HepG2 (cell line): Measurements from ENCODE around the gene MMP8. TPM values are rescaled to one million over a fixed set of nuclear protein-coding genes. Genes with fewer than 3 reads are reported as not detected.

Source experiments
- ATAC-seq: fragments of 200-7000 bp; cut with Tn5 transposase; 3 replicates; pipeline ENCODE4 v1.9.1; 2020; ENCODE audit warnings: mild to moderate bottlenecking, moderate library complexity
- BruUV-seq: library from RNA; stranded (reverse); fragments of 400-500 nt; replicated peaks from 2 replicates; lab custom pipeline; 2021; lab: Mats Ljungman, UMichigan
- CTCF ChIA-PET: fragments of 300-600 bp; formaldehyde crosslinking; extraction: SDS; loops from one replicate; lab custom pipeline; 2021; ENCODE audit warnings: low total read pairs, inconsistent platforms, low intra/inter-chr PET ratio; lab: Yijun Ruan, JAX
- POLR2A ChIA-PET: fragments of 350-600 bp; sonication (Branson Sonifier 250); formaldehyde crosslinking; loops from one replicate; lab custom pipeline; 2020; ENCODE audit warnings: antibody characterized with exemption, inconsistent platforms; lab: Yijun Ruan, JAX
- DNase-seq: peaks from one replicate; pipeline ENCODE4 v3.0.0-alpha.2; 2015; ENCODE audit warnings: low spot score
- FAIRE-seq: peaks from 3 replicates; lab custom pipeline; 2011; peaks lifted over from hg19 to GRCh38; lab: Jason Lieb, UNC
- H2AFZ ChIP-seq: one replicate; pipeline ENCODE4 v1.6.1; 2011; ENCODE audit warnings: low read length, inconsistent platforms
- H3K27ac ChIP-seq: fragments of 300-600 bp; 3 replicates; pipeline ENCODE4 v1.8.0; 2011; ENCODE audit warnings: mixed run types, mild to moderate bottlenecking, mixed read lengths, low read length, inconsistent platforms; ENCODE audit not compliant: insufficient read depth; ENCODE audit errors: extremely low read length
- H3K27me3 ChIP-seq, 2 experiments: fragments of 200-600 bp in 1 of 2; 2 replicates in 1 of 2; 3 replicates in 1 of 2; pipeline versions ENCODE4 v1.6.0 to v1.8.0; 2011; ENCODE audit warnings: low read length in 2 of 2, mild to moderate bottlenecking in 2 of 2, moderate library complexity in 2 of 2, inconsistent platforms in 1 of 2; ENCODE audit not compliant: insufficient read depth in 2 of 2, control insufficient read depth in 1 of 2
- H3K36me3 ChIP-seq, 2 experiments: fragments of 200-600 bp in 1 of 2; replicated peaks in 1 of 2; 2 replicates in 1 of 2; 3 replicates in 1 of 2; pipeline versions ENCODE4 v1.5.1 to v1.8.0; 2011; ENCODE audit warnings: low read length in 2 of 2, inconsistent platforms in 1 of 2; ENCODE audit not compliant: insufficient read depth in 2 of 2, control insufficient read depth in 1 of 2
- H3K4me1 ChIP-seq: 2 replicates; pipeline ENCODE4 v1.5.1; 2012; ENCODE audit warnings: low read length, inconsistent platforms; ENCODE audit not compliant: insufficient read depth
- H3K4me2 ChIP-seq: 2 replicates; pipeline ENCODE4 v1.6.0; 2011; ENCODE audit warnings: low read depth, low read length, inconsistent platforms
- H3K4me3 ChIP-seq, 3 experiments: fragments of 200-600 bp in 1 of 3; sonication (generic), shearing (Covaris generic) in 1 of 3; replicated peaks in 1 of 3; 2 replicates each; pipeline ENCODE4 v1.5.1; 2011 to 2016; ENCODE audit warnings: low read length in 3 of 3, inconsistent platforms in 2 of 3, low read depth in 2 of 3, mild to moderate bottlenecking in 2 of 3, control low read depth in 1 of 3, mixed read lengths in 1 of 3; ENCODE audit not compliant: insufficient read depth in 1 of 3
- H3K79me2 ChIP-seq: one replicate; pipeline ENCODE4 v1.6.1; 2011; ENCODE audit warnings: low read length, inconsistent platforms; ENCODE audit not compliant: insufficient read depth
- H3K9ac ChIP-seq: 2 replicates; pipeline ENCODE4 v1.6.0; 2011; ENCODE audit warnings: mild to moderate bottlenecking, low read depth, low read length, inconsistent platforms; ENCODE audit not compliant: insufficient read depth
- H3K9me3 ChIP-seq: 2 replicates; pipeline ENCODE4 v1.5.1; 2012; ENCODE audit warnings: mild to moderate bottlenecking, low read length
- H4K20me1 ChIP-seq: 2 replicates; pipeline ENCODE4 v1.6.0; 2011; ENCODE audit warnings: inconsistent platforms, mild to moderate bottlenecking, low read length, moderate library complexity; ENCODE audit not compliant: insufficient read depth
- BORCS8-MEF2B ChIP-seq: sonication (generic); formaldehyde crosslinking; IDR thresholded peaks from 2 replicates; pipeline ENCODE4 v1.8.0; 2022; ENCODE audit warnings: mild to moderate bottlenecking, missing genetic modification reagents
- FOSL2 ChIP-seq: sonication (generic); formaldehyde crosslinking; IDR thresholded peaks from 2 replicates; pipeline ENCODE4 v1.4.0; 2020; ENCODE audit warnings: missing genetic modification reagents
- SALL1 ChIP-seq: sonication (generic); formaldehyde crosslinking; IDR thresholded peaks from 2 replicates; pipeline ENCODE4 v1.8.0; 2022; ENCODE audit warnings: mild to moderate bottlenecking, missing genetic modification reagents
- ZNF230 ChIP-seq: sonication (generic); formaldehyde crosslinking; IDR thresholded peaks from 2 replicates; pipeline ENCODE4 v1.4.0; 2020; ENCODE audit warnings: mild to moderate bottlenecking, missing genetic modification reagents
- ZNF318 ChIP-seq: sonication (generic); formaldehyde crosslinking; IDR thresholded peaks from 2 replicates; pipeline ENCODE4 v1.4.0; 2020; ENCODE audit warnings: mild to moderate bottlenecking, missing genetic modification reagents
- ZNF724P ChIP-seq: sonication (generic); formaldehyde crosslinking; IDR thresholded peaks from 2 replicates; pipeline ENCODE4 v1.8.0; 2022; ENCODE audit warnings: missing genetic modification reagents, borderline replicate concordance
- ZNF766 ChIP-seq: sonication (generic); formaldehyde crosslinking; IDR thresholded peaks from 2 replicates; pipeline ENCODE4 v1.5.0; 2020; ENCODE audit warnings: missing genetic modification reagents, borderline replicate concordance
- WGBS: methylation state at CpG from one replicate; pipeline ENCODE4 v1.1.6; 2017; ENCODE audit warnings: low lambda C conversion rate; 5-methylcytosine and 5-hydroxymethylcytosine counted together
- in situ Hi-C: cut with HindIII; loops from 2 replicates; pipeline ENCODE4 v1.10.0; 2017; ENCODE audit warnings: low pct_unique_long_range_greater_than_20kb; ENCODE audit not compliant: extremely low pct_ligation_motif_present
- intact Hi-C: fragments of 100-400 bp; cut with micrococcal nuclease; formaldehyde crosslinking; loops from one replicate; pipeline ENCODE4 v1.10.0; 2022; ENCODE audit not compliant: unreplicated experiment
- polyA plus RNA-seq, 8 experiments: library from polyadenylated mRNA; depleted of rRNA in 3 of 8; stranded (reverse) in 7 of 8; unstranded in 1 of 8; fragments of >200 nt; fragmentation: Illumina TruSeq in 4 of 8; extraction: Trizol in 4 of 8; gene quantifications; 2 replicates each; pipeline versions ENCODE4 v1.2.1 to v1.2.3, GENCODE V29; 2011 to 2016; ENCODE audit warnings: low read depth in 4 of 8, missing spikeins in 1 of 8, mixed read lengths in 1 of 8; ENCODE audit not compliant: insufficient read depth in 1 of 8
- total RNA-seq, 5 experiments: library from RNA; depleted of rRNA; stranded (reverse); fragments of >200 nt; fragmentation: Illumina TruSeq; extraction: Trizol; gene quantifications; 2 replicates each; pipeline ENCODE4 v1.2.3, GENCODE V29; 2016; ENCODE audit warnings: low read depth in 1 of 5

The MMP8 gene
- total and polyA plus RNA-seq, 2 of the 13 experiments (the other 11 are each of a cell fraction or from before 2014, with no cell fraction given): not detected

- Histone ChIP-seq H3K4me1 (no peaks in the 10 kb centered on the region), H2AFZ (no peak overlapping the region), H3K79me2 (no peaks in the 10 kb centered on the region), H4K20me1 (no peaks in the 10 kb centered on the region), H3K9ac (no peak overlapping the region), H3K4me3 (no peak overlapping the region), H3K27me3 (no peaks in the 10 kb centered on the region; a peak in 2 of 5 replicates), H3K4me2 (no peak overlapping the region), H3K9me3 (no peaks in the 10 kb centered on the region), H3K27ac (no peak overlapping the region), H3K36me3 (no peaks in the 10 kb centered on the region)
- CTCF ChIA-PET: no interaction called here
- TF ChIP-seq FOSL2 (no peak), SALL1 (CRISPR knock-in tag) (no peak), ZNF724P (CRISPR knock-in tag) (no peak), ZNF230 (CRISPR knock-in tag) (no peak)
- POLR2A ChIA-PET: no interaction called here
- FAIRE-seq: no peak
- ATAC-seq: no peak
- intact Hi-C loops: no loop called here
- no peak for DNase-seq
- in situ Hi-C loops: no loop called here
- BruUV-seq: no TSS peak
- WGBS: 0% methylated on average over 2 of the region's 2 CpGs
Measured at GRCh38 chr11:102709201-102709945, 15.4 kb downstream of the MMP8 start.

DNA sequence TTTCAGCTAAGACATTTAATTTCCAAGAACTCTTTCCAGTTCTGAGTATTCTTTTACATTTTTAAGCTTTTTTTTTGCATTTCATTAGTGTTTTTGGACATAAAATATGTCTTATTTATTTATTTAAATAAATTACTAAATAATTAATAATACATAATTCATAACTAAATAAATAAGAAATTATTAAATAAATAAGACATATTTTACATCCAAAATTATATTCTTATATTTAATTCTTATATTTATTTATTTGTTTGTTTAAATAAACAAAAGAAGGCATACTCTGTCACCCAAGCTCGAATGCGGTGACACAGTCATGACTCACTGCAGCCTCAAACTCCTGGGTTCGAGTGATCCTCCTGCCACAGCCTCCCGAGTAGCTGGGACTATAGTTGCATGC is 16.1 kb downstream of the MMP8 start:
- CTCF ChIA-PET: no interaction called here
- in situ Hi-C loops: no loop called here

More for the DNA sequence above, 16.1 kb downstream of the MMP8 start:
- Histone ChIP-seq H3K9me3 (no peaks in the 10 kb centered on the region), H3K4me2 (no peak overlapping the region), H3K36me3 (no peaks in the 10 kb centered on the region), H3K4me3 (no peak overlapping the region), H3K27ac (no peak overlapping the region), H3K9ac (no peak overlapping the region), H3K27me3 (no peaks in the 10 kb centered on the region; a peak in 1 of 5 replicates), H2AFZ (no peak overlapping the region), H3K4me1 (no peaks in the 10 kb centered on the region), H4K20me1 (no peaks in the 10 kb centered on the region), H3K79me2 (no peaks in the 10 kb centered on the region)
- POLR2A ChIA-PET: no interaction called here
- TF ChIP-seq BORCS8-MEF2B (no peak), ZNF766 (CRISPR knock-in tag) (no peak), ZNF318 (CRISPR knock-in tag) (no peak), SALL1 (CRISPR knock-in tag) (no peak)
- WGBS: 4% methylated on average over 4 of the region's 4 CpGs
- FAIRE-seq: no peak
- no peak for ATAC-seq
- BruUV-seq: no TSS peak
- DNase-seq: no peak
- intact Hi-C loops: no loop called here
